Measurements from ENCODE around the gene CBX3. TPM values are rescaled to one million over a fixed set of nuclear protein-coding genes. Genes with fewer than 3 reads are reported as not detected.
"Not testable (repeated sequence)": the region's sequence is repeated elsewhere in the genome, so short reads cannot be mapped to it uniquely, and the experiment has no call there.

The CBX3 gene
- total RNA-seq, 2 donors from 2014 or later, result 179 to 242 TPM

- H3K36me3 Mint-ChIP-seq (ENCODE audit: low read depth), result peaks cover 37% of the 10 kb centered on the region
- H3K4me1 Mint-ChIP-seq, result peaks cover 24% of the 10 kb centered on the region
- H3K27me3 Mint-ChIP-seq, result no peaks in the 10 kb centered on the region
- peak overlapping the region; percentile 67 for H3K4me3 Mint-ChIP-seq
- no peaks in the 10 kb centered on the region for H3K9me3 Mint-ChIP-seq
- H3K27ac Mint-ChIP-seq, result peak overlapping the region; percentile 85
- ATAC-seq (replicated peaks), result peak; percentile 41
Observed at GRCh38 chr7:26165950-26166683, 35.4 kb upstream of the CBX3 start.

GRCh38 chr7:26166684-26167266, 34.8 kb upstream of the CBX3 start:
- Mint-ChIP-seq H3K4me3 (peak overlapping the region; percentile 67), H3K4me1 (peaks cover 24% of the 10 kb centered on the region), H3K36me3 (ENCODE audit: low read depth) (peaks cover 40% of the 10 kb centered on the region), H3K27ac (peak overlapping the region; percentile 85), H3K9me3 (no peaks in the 10 kb centered on the region), H3K27me3 (no peaks in the 10 kb centered on the region)
- peak; percentile 94 for ATAC-seq (replicated peaks)

- peaks cover 24% of the 10 kb centered on the region for H3K4me1 Mint-ChIP-seq
- H3K36me3 Mint-ChIP-seq (ENCODE audit: low read depth), result peaks cover 46% of the 10 kb centered on the region
- no peaks in the 10 kb centered on the region for H3K27me3 Mint-ChIP-seq
- peak; percentile 82 for ATAC-seq (replicated peaks)
- H3K4me3 Mint-ChIP-seq, result peak overlapping the region; percentile 67
- H3K27ac Mint-ChIP-seq, result peak overlapping the region; percentile 85
- no peaks in the 10 kb centered on the region for H3K9me3 Mint-ChIP-seq
Observed at GRCh38 chr7:26167303-26167934, 34.1 kb upstream of the CBX3 start.

- H3K4me3 Mint-ChIP-seq, result no peak overlapping the region
- H3K9me3 Mint-ChIP-seq, result no peaks in the 10 kb centered on the region
- H3K4me1 Mint-ChIP-seq, result peaks cover 19% of the 10 kb centered on the region
- ATAC-seq (replicated peaks), result no peak
- H3K27me3 Mint-ChIP-seq, result no peaks in the 10 kb centered on the region
- peaks cover 57% of the 10 kb centered on the region for H3K36me3 Mint-ChIP-seq (ENCODE audit: low read depth)
- H3K27ac Mint-ChIP-seq, result no peak overlapping the region
Observed at GRCh38 chr7:26168458-26169023, 33.0 kb upstream of the CBX3 start.

- H3K36me3 Mint-ChIP-seq (ENCODE audit: low read depth), result peaks cover 65% of the 10 kb centered on the region
Observed at GRCh38 chr7:26169271-26169670, 32.3 kb upstream of the CBX3 start.

GRCh38 chr7:26170663-26171062, 30.9 kb upstream of the CBX3 start:
- Mint-ChIP-seq H3K27me3 (no peaks in the 10 kb centered on the region), H3K36me3 (ENCODE audit: low read depth) (peaks cover 73% of the 10 kb centered on the region), H3K4me3 (no peak overlapping the region), H3K4me1 (peaks cover 30% of the 10 kb centered on the region), H3K27ac (no peak overlapping the region), H3K9me3 (no peaks in the 10 kb centered on the region)
- ATAC-seq (replicated peaks), result no peak

More at GRCh38 chr7:26169271-26169670, 32.3 kb upstream of the CBX3 start:
- H3K9me3 Mint-ChIP-seq, result no peaks in the 10 kb centered on the region
- H3K4me1 Mint-ChIP-seq, result peaks cover 27% of the 10 kb centered on the region
- no peaks in the 10 kb centered on the region for H3K27me3 Mint-ChIP-seq
- ATAC-seq (replicated peaks), result no peak
- no peak overlapping the region for H3K4me3 Mint-ChIP-seq
- no peak overlapping the region for H3K27ac Mint-ChIP-seq

- Mint-ChIP-seq H3K9me3 (no peaks in the 10 kb centered on the region), H3K4me1 (peaks cover 21% of the 10 kb centered on the region), H3K36me3 (ENCODE audit: low read depth) (peaks cover 70% of the 10 kb centered on the region), H3K27ac (no peak overlapping the region), H3K27me3 (no peaks in the 10 kb centered on the region), H3K4me3 (no peak overlapping the region)
- ATAC-seq (replicated peaks), result no peak
Observed at GRCh38 chr7:26171601-26172000, 29.9 kb upstream of the CBX3 start.

GRCh38 chr7:26172048-26172447, 29.5 kb upstream of the CBX3 start:
- Mint-ChIP-seq H3K4me3 (no peak overlapping the region), H3K27ac (no peak overlapping the region), H3K36me3 (ENCODE audit: low read depth) (peaks cover 66% of the 10 kb centered on the region), H3K4me1 (peaks cover 17% of the 10 kb centered on the region), H3K27me3 (no peaks in the 10 kb centered on the region), H3K9me3 (no peaks in the 10 kb centered on the region)
- ATAC-seq (replicated peaks), result no peak

GRCh38 chr7:26175903-26176302, 25.6 kb upstream of the CBX3 start:
- Mint-ChIP-seq H3K4me1 (peaks cover 23% of the 10 kb centered on the region), H3K36me3 (ENCODE audit: low read depth) (peaks cover 73% of the 10 kb centered on the region)
- not testable (repeated sequence) for H3K4me3 Mint-ChIP-seq; H3K9me3 Mint-ChIP-seq; H3K27ac Mint-ChIP-seq; ATAC-seq (replicated peaks); H3K27me3 Mint-ChIP-seq

- not testable (repeated sequence) for H3K4me3 Mint-ChIP-seq; ATAC-seq (replicated peaks); H3K27me3 Mint-ChIP-seq; H3K27ac Mint-ChIP-seq; H3K9me3 Mint-ChIP-seq
- H3K4me1 Mint-ChIP-seq, result peaks cover 28% of the 10 kb centered on the region
- peaks cover 73% of the 10 kb centered on the region for H3K36me3 Mint-ChIP-seq (ENCODE audit: low read depth)
Observed at GRCh38 chr7:26176696-26177095, 24.8 kb upstream of the CBX3 start.

- Mint-ChIP-seq H3K4me1 (peaks cover 30% of the 10 kb centered on the region), H3K36me3 (ENCODE audit: low read depth) (peaks cover 73% of the 10 kb centered on the region), H3K27ac (peak overlapping the region; percentile 50)
- ATAC-seq (replicated peaks); H3K27me3 Mint-ChIP-seq; H3K4me3 Mint-ChIP-seq; H3K9me3 Mint-ChIP-seq: not testable (repeated sequence)
Observed at GRCh38 chr7:26177269-26177668, 24.3 kb upstream of the CBX3 start.

GRCh38 chr7:26178272-26178960, 23.1 kb upstream of the CBX3 start:
- peak; percentile 15 for ATAC-seq (replicated peaks)
- Mint-ChIP-seq H3K9me3 (no peaks in the 10 kb centered on the region), H3K27ac (peak overlapping the region; percentile 50), H3K4me1 (peaks cover 30% of the 10 kb centered on the region), H3K4me3 (no peak overlapping the region), H3K36me3 (ENCODE audit: low read depth) (peaks cover 72% of the 10 kb centered on the region), H3K27me3 (no peaks in the 10 kb centered on the region)

GRCh38 chr7:26179422-26179821, 22.1 kb upstream of the CBX3 start:
- Mint-ChIP-seq H3K4me3 (no peak overlapping the region), H3K9me3 (no peaks in the 10 kb centered on the region), H3K36me3 (ENCODE audit: low read depth) (peaks cover 72% of the 10 kb centered on the region), H3K27me3 (no peaks in the 10 kb centered on the region), H3K4me1 (peaks cover 22% of the 10 kb centered on the region), H3K27ac (peak overlapping the region; percentile 50)
- ATAC-seq (replicated peaks), result no peak

GRCh38 chr7:26179826-26180497, 21.6 kb upstream of the CBX3 start:
- ATAC-seq (replicated peaks), result no peak
- peaks cover 72% of the 10 kb centered on the region for H3K36me3 Mint-ChIP-seq (ENCODE audit: low read depth)
- H3K9me3 Mint-ChIP-seq, result no peaks in the 10 kb centered on the region
- H3K4me1 Mint-ChIP-seq, result peaks cover 20% of the 10 kb centered on the region
- peak overlapping the region; percentile 65 for H3K27ac Mint-ChIP-seq
- no peaks in the 10 kb centered on the region for H3K27me3 Mint-ChIP-seq
- H3K4me3 Mint-ChIP-seq, result no peak overlapping the region

Measured in activated T-helper 17 cell treated with anti-CD3 and anti-CD28 coated beads, Interleukin-2, amount 50 U/mL, for 72 hours (primary cell).